Stimulated activated CD4-positive, alpha-beta T cell treated with anti-CD3 and anti-CD28 coated beads, TNF-alpha, amount 100 ng/mL, for 24 hours (primary cell): ENCODE data around the gene ART3.
"Not testable (repeated sequence)": the region's sequence is repeated elsewhere in the genome, so short reads cannot be mapped to it uniquely, and the experiment has no call there.

Experiments
- DNase-seq, 3 experiments: peaks; one replicate each; pipeline ENCODE4 v3.0.0-alpha.2; 2020; ENCODE audit warnings: low read depth in 3 of 3

ART3 gene

GRCh38 chr4:76074468-76074867, at the start of gene ART3:
TSS of gene ART3 (plus strand) at chr4:76074709. CDS start at chr4:76075890, 1,181 bp downstream.
- no peak for DNase-seq

DNA sequence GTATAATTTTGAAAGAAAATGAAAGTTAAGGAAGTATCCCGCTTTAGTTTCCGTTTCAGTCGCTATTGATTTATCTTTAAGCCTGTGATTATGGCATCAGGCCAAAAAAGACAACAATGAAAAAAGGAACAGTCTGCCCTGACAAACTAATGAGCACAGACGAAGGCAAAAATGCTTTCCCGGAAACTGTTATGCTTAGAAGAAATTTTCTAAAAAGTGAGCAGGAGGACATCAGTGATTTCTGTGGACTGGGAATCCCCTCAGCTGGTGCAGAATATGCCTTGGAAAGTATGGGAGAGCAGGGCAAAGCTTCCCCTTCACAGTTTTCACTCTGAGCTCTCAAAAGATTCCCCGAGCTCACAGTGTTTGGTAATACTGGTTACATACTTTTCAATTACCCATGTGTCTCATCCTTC, 46.2 kb upstream of the ART3 start:
- no peak for DNase-seq

DNA sequence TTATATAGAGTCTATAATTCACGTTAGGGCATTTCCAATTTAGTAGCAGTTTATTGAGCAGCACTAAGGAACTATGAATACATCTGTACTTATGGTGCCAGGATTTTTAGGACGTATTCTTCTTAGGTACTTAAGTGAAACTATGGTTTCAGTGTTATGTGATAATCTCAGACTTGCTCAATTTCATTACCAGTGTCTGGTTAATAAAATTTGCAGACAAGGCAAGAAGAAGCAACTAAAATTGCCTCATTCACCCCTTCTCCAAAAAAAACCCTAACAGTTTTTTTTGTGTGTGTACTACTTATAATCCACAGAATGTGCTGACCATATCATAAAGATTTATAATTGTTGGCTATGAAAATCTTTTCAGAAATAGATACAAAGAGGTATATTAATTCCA, 45.2 kb upstream of the ART3 start:
- DNase-seq: no peak

- no peak for DNase-seq
Observed at GRCh38 chr4:76035141-76035540, 39.4 kb upstream of the ART3 start.

GRCh38 chr4:76035799-76036380, 38.6 kb upstream of the ART3 start, which contains the start of gene CXCL11:
TSS of gene CXCL11 (minus strand) at chr4:76036070. CDS start at chr4:76035987, 83 bp downstream.
- DNase-seq: no peak

DNA sequence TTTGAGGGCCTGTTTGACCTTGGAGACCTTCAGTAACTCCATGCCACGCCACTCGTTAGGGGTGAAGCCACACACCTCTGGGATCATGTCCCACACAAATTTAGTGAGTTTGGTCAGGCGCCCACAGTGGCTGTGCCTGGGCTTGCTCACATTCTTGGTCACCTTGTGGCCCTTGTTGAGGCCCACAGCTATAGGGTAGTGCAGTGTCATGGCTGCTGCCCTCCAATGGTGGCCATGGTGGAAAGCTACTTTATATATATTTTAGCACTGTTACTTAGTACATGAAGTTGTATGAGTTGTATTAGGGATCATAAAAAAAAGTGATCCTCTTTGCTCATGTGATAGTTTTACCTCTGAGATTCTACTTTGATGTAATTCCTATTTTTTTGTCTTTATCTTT, 37.7 kb upstream of the ART3 start:
- no peak for DNase-seq

DNA sequence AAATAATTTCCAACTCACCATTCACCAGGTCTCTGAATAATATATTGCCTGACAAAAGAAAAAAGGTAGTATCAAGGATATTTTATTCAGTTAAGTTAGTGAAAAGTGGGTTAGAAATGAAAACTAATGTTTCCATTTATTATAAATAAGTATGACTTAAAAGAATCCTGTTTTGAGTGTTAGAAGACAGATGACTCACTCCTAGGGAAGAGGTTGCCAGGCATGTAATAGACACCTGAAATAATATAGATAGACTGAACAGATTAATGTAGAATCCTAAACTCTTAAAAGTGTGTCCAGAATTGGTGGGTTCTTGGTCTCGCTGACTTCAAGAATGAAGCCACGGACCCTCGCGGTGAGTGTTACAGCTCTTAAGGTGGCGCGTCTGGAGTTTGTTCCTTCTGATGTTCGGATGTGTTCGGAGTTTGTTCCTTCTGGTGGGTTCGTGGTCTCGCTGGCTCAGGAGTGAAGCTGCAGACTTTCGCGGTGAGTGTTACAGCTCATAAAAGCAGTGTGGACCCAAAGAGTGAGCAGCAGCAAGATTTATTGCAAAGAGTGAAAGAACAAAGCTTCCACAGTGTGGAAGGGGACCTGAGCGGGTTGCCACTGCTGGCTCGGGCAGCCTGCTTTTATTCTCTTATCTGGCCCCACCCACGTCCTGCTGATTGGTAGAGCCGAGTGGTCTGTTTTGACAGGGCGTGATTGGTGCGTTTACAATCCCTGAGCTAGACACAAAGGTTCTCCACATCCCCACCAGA, 32.1 kb upstream of the ART3 start:
- DNase-seq: not testable (repeated sequence)

GRCh38 chr4:76043306-76043705, 31.2 kb upstream of the ART3 start:
- not testable (repeated sequence) for DNase-seq

GRCh38 chr4:76044686-76045085, 29.8 kb upstream of the ART3 start:
- not testable (repeated sequence) for DNase-seq

DNA sequence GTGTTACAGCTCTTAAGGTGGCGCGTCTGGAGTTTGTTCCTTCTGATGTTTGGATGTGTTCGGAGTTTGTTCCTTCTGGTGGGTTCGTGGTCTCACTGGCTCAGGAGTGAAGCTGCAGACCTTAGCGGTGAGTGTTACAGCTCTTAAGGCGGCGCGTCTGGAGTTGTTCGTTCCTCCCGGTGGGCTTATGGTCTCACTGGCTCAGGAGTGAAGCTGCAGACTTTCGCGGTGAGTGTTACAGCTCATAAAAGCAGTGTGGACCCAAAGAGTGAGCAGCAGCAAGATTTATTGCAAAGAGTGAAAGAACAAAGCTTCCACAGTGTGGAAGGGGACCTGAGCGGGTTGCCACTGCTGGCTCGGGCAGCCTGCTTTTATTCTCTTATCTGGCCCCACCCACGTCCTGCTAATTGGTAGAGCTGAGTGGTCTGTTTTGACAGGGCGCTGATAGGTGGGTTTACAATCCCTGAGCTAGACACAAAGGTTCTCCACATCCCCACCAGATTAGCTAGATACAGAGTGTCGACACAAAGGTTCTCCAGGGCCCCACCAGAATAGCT, 24.6 kb upstream of the ART3 start:
- DNase-seq: not testable (repeated sequence)

DNA sequence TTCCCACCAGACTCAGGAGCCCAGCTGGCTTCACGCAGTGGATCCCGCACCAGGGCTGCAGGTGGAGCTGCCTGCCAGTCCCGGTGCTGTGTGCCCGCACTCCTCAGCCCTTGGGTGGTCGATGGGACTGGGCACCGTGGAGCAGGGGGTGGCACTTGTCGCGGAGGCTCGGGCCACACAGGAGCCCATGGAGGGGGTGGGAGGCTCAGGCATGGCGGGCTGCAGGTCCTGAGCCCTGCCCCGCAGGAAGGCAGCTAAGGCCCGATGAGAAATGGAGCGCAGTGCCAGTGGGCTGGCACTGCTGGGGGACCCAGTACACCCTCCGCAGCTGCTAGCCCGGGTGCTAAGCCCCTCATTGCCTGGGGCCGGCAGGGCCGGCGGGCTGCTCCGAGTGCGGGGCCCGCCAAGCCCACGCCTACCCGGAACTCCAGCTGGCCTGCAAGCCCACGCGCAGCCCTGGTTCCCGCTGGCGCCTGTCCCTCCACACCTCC, 23.9 kb upstream of the ART3 start:
- DNase-seq: not testable (repeated sequence)

DNA sequence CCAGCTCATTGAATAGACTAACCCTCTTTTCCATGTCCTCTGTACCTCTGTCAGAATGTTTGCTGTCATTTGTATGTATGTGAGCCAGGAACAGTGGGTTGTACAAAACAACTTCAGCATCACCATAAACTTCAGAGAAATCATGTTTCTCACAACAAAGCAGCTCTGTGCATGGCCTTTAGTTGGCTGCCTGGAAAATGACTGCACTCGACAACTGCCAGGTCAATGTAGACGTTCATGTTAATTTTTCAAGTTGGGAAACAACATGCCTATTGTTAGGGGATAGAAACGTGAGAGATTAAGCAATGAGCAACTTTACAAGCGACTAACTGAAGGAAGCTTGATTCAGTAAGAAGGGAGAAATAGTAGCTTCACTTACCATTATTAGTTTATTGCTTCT, 20.8 kb upstream of the ART3 start:
- no peak for DNase-seq

GRCh38 chr4:76055016-76055415, 19.5 kb upstream of the ART3 start:
- DNase-seq: peak in 1 of 3 experiments; percentile 11

DNA sequence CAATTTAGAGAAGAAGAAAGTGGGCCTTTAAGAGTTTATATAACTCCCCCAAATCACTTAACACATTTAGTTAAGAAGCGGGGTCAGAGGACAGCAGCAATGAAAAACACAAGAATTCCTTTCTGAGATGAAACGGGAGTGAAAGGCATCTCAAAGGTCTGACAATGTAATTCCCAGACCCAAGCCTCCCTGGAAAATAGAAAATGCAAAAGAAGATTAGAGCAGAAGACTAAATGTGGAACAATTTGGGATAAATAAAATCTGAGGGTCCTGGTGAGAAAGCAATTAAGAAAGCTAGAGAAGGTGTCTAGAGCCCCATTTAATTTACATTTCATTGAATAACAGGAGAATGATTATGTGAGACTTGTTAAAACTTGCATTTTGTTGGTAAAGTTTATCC, 19.1 kb upstream of the ART3 start:
- no peak for DNase-seq

DNA sequence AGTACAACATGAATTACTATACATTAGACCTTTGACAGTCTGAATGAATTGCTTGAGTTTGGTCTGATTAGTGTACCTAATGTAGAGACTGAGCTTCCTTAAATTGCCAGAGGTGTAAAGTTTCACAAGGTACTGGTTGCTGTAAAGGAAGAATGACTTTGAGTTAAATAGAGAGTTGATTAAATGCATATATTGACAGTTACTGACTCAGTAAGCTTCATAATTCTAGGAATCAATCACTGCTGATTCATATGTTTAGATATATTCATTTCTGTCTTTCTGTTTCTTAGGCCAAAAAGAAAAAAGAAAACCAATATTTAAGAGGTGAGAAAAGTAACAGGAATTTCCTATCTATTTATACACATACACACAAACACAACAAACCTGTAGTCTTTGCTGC, 16.2 kb upstream of the ART3 start:
- DNase-seq: no peak

GRCh38 chr4:76058888-76059426, 15.6 kb upstream of the ART3 start:
- DNase-seq: no peak

DNA sequence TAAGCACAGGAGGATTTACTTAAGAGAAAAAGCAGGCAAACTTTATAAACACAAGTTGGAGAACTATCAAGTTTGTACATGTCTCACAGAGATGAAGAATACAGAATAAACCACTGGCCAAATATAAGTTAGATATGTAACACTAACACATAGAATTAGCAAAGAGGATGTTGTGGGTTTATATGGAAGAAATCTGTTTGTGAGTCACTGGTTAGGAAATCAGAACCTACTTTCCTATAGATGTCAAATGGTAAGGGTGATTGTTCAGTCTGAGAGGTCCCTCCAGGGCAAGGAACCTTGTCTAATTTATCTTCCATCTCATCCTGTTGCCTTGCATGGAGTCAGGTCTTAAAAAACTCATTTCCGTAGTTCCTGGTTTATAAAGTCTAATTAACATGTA, 14.8 kb upstream of the ART3 start:
- no peak for DNase-seq

DNA sequence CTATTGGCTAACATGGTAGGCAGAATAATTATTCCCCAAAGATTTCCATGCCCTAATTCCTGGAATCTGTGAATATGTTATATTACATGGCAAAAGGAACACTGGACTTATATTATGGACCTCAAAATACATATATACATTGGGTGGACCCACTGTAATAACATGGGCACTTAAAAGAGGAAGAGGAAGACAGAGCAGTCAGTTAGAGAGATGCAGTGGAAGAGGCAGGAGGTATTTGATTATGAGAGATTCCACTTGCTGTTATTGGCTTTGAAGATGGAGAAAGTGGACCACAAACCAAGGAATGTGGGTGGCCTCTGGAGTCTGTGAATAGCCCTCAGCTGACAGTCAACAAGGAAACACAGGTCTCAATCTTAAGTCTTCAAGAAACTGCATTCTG, 14.0 kb upstream of the ART3 start:
- no peak for DNase-seq

DNA sequence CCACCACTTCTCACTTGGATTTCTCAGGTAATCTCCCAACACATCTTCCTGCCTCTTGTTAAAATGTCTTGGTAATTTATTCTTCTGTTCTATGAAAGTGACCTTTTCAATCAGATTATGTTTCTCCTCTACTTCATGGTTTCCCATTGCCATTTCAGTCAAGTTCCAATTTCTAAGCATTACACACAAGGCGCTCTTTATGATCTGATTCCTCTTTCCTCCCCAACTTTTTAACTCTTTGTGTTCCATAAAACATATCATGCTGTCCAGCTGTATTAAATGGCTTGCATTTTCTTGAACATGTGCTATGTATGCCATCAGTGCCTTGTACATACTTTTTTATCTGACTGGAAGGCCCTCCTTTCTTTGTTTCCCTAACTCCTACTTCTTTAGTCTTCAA, 13.1 kb upstream of the ART3 start:
- DNase-seq: no peak

GRCh38 chr4:76061982-76062381, 12.5 kb upstream of the ART3 start:
- no peak for DNase-seq

DNA sequence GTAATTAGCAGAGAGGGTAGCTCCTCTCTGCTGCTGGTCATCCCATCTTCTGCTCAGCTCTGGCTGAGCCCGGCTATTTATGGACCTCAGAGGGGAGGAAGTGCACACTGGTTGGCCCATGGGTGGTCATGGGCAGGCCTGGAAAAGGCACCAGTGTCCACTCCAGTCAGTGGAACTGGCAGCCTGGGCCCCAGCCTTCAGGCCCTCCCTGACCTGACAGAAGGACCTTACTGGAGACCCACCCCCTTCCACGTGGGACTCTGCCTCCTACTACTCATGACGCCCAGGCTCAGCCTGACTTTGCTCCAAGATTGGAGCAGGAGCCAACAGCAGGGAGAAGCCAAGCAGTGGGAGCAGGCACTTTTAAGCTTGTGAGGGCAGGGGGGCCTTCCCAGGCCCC, 8.0 kb upstream of the ART3 start:
- DNase-seq: no peak

DNA sequence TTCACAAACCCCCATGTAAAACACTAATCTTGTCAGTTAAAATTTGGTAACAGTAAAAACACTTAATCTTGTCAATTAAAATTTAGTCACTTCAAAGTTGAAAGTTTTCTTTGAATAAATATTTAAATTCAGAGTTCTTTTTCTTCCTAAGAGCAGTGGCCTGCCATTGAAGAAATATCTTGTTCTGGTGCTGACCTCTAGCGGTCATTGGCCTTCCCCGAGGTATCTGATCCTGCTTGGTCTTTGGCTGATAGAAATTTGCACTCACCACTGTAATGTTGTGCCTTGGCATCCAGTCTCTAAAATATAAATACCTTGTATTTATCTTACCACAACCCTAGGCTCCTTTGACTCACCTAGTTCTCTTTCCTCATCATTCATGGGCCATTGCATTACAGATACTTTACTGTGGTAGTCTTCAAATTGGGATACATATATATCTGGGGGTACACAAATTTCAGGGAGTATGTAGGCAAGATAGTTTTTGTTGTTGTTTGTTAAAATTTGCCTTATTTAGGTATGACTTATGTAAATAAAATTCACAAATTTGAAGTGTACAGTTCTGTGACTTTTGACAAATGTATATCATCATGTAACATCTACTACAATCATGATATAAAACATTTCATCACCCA, 6.7 kb upstream of the ART3 start:
- peak; percentile 28 to 65 (median 61) for DNase-seq
